SK-N-SH treated with all-trans-retinoic acid at 6 μM for 48 hours (cell line): Measurements from ENCODE around the gene THAP11.
A peak's percentile ranks its signal among the peaks of the same experiment; 100 is the strongest.

Experiments
- ATAC-seq: fragments of 200-7000 bp; cut with Tn5 transposase; 3 replicates; pipeline ENCODE4 v1.9.1; 2020; ENCODE audit warnings: mild to moderate bottlenecking, moderate library complexity
- ARNTL ChIP-seq: fragments of 450-650 bp; formaldehyde crosslinking; IDR thresholded peaks from 2 replicates; pipeline ENCODE4 v1.5.0; 2020; ENCODE audit warnings: low read depth, mild to moderate bottlenecking, moderate library complexity, borderline replicate concordance
- BACH2 ChIP-seq: fragments of 250-450 bp; sonication (Bioruptor Pico); IDR thresholded peaks from 2 replicates; pipeline ENCODE4 v1.9.0; 2021; ENCODE audit warnings: mild to moderate bottlenecking, borderline replicate concordance
- CSDC2 ChIP-seq: fragments of 250-450 bp; sonication (Bioruptor Pico); IDR thresholded peaks from 2 replicates; pipeline ENCODE4 v1.5.0; 2020; ENCODE audit warnings: mild to moderate bottlenecking, moderate library complexity
- CSRNP3 ChIP-seq: fragments of 250-450 bp; sonication (Bioruptor Pico); IDR thresholded peaks from 2 replicates; pipeline ENCODE4 v1.5.1; 2021; ENCODE audit warnings: mild to moderate bottlenecking, moderate library complexity
- GLIS3 ChIP-seq: fragments of 250-450 bp; sonication (Bioruptor Pico); IDR thresholded peaks from 2 replicates; pipeline ENCODE4 v1.5.0; 2020; ENCODE audit warnings: mild to moderate bottlenecking, moderate library complexity
- ISL1 ChIP-seq: fragments of 250-450 bp; sonication (Bioruptor Pico); IDR thresholded peaks from 2 replicates; pipeline ENCODE4 v2.1.2; 2022; ENCODE audit warnings: mild to moderate bottlenecking, moderate library complexity
- OSR1 ChIP-seq: fragments of 250-450 bp; sonication (Bioruptor Pico); IDR thresholded peaks from 2 replicates; pipeline ENCODE4 v1.8.0; 2022; ENCODE audit warnings: moderate library complexity, mild to moderate bottlenecking, inconsistent platforms
- POU6F1 ChIP-seq: fragments of 250-450 bp; sonication (Bioruptor Pico); IDR thresholded peaks from 2 replicates; pipeline ENCODE4 v1.8.0; 2021; ENCODE audit warnings: low read depth, mild to moderate bottlenecking, moderate library complexity, borderline replicate concordance
- PPARA ChIP-seq: fragments of 250-450 bp; sonication (Bioruptor Pico); IDR thresholded peaks from 2 replicates; pipeline ENCODE4 v1.5.0; 2020; ENCODE audit warnings: mild to moderate bottlenecking, borderline replicate concordance
- SNAI2 ChIP-seq: fragments of 250-450 bp; sonication (Bioruptor Pico); IDR thresholded peaks from 2 replicates; pipeline ENCODE4 v1.5.0; 2020; ENCODE audit warnings: mild to moderate bottlenecking, moderate library complexity
- TCF4 ChIP-seq: fragments of 250-450 bp; sonication (Bioruptor Pico); IDR thresholded peaks from 2 replicates; pipeline ENCODE4 v1.8.0; 2021; ENCODE audit warnings: mild to moderate bottlenecking, moderate library complexity, borderline replicate concordance
- TOX ChIP-seq: fragments of 250-450 bp; sonication (Bioruptor Pico); IDR thresholded peaks from 2 replicates; pipeline ENCODE4 v1.8.0; 2021; ENCODE audit warnings: mild to moderate bottlenecking, moderate library complexity, borderline replicate concordance
- TSHZ2 ChIP-seq: fragments of 250-450 bp; sonication (Bioruptor Pico); IDR thresholded peaks from 2 replicates; pipeline ENCODE4 v1.5.0; 2020; ENCODE audit warnings: mild to moderate bottlenecking, moderate library complexity
- ZC3H10 ChIP-seq: fragments of 250-450 bp; sonication (Bioruptor Pico); IDR thresholded peaks from 2 replicates; pipeline ENCODE4 v1.5.1; 2021; ENCODE audit warnings: mild to moderate bottlenecking, moderate library complexity
- ZFP3 ChIP-seq: fragments of 250-450 bp; sonication (Bioruptor Pico); IDR thresholded peaks from 2 replicates; pipeline ENCODE4 v1.5.0; 2020; ENCODE audit warnings: mild to moderate bottlenecking, moderate library complexity
- ZNF70 ChIP-seq: fragments of 450-650 bp; formaldehyde crosslinking; IDR thresholded peaks from 2 replicates; pipeline ENCODE4 v1.5.0; 2020; ENCODE audit warnings: mild to moderate bottlenecking, moderate library complexity
- ZNF8 ChIP-seq: fragments of 450-650 bp; formaldehyde crosslinking; IDR thresholded peaks from 2 replicates; pipeline ENCODE4 v1.5.0; 2020; ENCODE audit warnings: mild to moderate bottlenecking, moderate library complexity

Gene THAP11

GRCh38 chr16:67843343-67843765 is 1.2 kb downstream of the THAP11 start:
- TF ChIP-seq GLIS3 (CRISPR knock-in tag) = no peak
- no peak for TF ChIP-seq SNAI2 (CRISPR knock-in tag)
- no peak for TF ChIP-seq TSHZ2 (CRISPR knock-in tag)
- TF ChIP-seq ISL1 = no peak
- no peak for TF ChIP-seq ZC3H10
- no peak for TF ChIP-seq ZNF8 (CRISPR knock-in tag)
- TF ChIP-seq CSRNP3 (CRISPR knock-in tag) = no peak
- TF ChIP-seq ZFP3 (CRISPR knock-in tag) = no peak
- no peak for TF ChIP-seq ARNTL (CRISPR knock-in tag)
- no peak for TF ChIP-seq ZNF70 (CRISPR knock-in tag)

GRCh38 chr16:67844497-67844896 is 2.4 kb downstream of the THAP11 start:
- peak; percentile 22 for ATAC-seq

More at GRCh38 chr16:67843343-67843765, 1.2 kb downstream of the THAP11 start:
- no peak for ATAC-seq

GRCh38 chr16:67845291-67846062 is 3.4 kb downstream of the THAP11 start:
- TF ChIP-seq TOX (CRISPR knock-in tag) = no peak
- no peak for TF ChIP-seq BACH2
- TF ChIP-seq CSRNP3 (CRISPR knock-in tag) = no peak
- no peak for TF ChIP-seq ZC3H10
- no peak for TF ChIP-seq TCF4
- TF ChIP-seq TSHZ2 (CRISPR knock-in tag) = no peak
- TF ChIP-seq ARNTL (CRISPR knock-in tag) = no peak
- no peak for TF ChIP-seq SNAI2 (CRISPR knock-in tag)
- TF ChIP-seq OSR1 = no peak
- ATAC-seq = no peak

More at GRCh38 chr16:67844497-67844896, 2.4 kb downstream of the THAP11 start:
- no peak for TF ChIP-seq ZNF8 (CRISPR knock-in tag)
- TF ChIP-seq BACH2 = no peak
- TF ChIP-seq TCF4 = no peak
- TF ChIP-seq CSRNP3 (CRISPR knock-in tag) = no peak
- no peak for TF ChIP-seq ISL1
- no peak for TF ChIP-seq ARNTL (CRISPR knock-in tag)
- TF ChIP-seq POU6F1 = no peak
- TF ChIP-seq ZNF70 (CRISPR knock-in tag) = no peak
- TF ChIP-seq PPARA (CRISPR knock-in tag) = no peak
- TF ChIP-seq CSDC2 (CRISPR knock-in tag) = no peak
- TF ChIP-seq SNAI2 (CRISPR knock-in tag) = no peak
